HT-29 (cell line): ENCODE data around the gene CHRM3. TPM values are rescaled to one million over a fixed set of nuclear protein-coding genes. Genes with fewer than 3 reads are reported as not detected.
"Not testable (repeated sequence)": the region's sequence is repeated elsewhere in the genome, so short reads cannot be mapped to it uniquely, and the experiment has no call there.

Source experiments
- DNase-seq: peaks from one replicate; pipeline ENCODE4 v3.0.0-alpha.2; 2015; ENCODE audit warnings: low spot score
- total RNA-seq: library from RNA; depleted of rRNA; stranded (reverse); fragments of >200 nt; shearing (Covaris generic); gene quantifications from 2 replicates; pipeline ENCODE4 v1.2.3, GENCODE V29; 2014; rRNA removed

Gene CHRM3
- total RNA-seq: 8.8 and 10.2 TPM in 2 replicates

- DNase-seq: peak; percentile 82
Observed at GRCh38 chr1:239386453-239387303, at the start of gene CHRM3. TSS of gene CHRM3 (plus strand) at chr1:239386568. CDS start at chr1:239907452, 520,884 bp downstream.

- DNase-seq: no peak
Observed at GRCh38 chr1:239337799-239338430, 48.5 kb upstream of the CHRM3 start.

- DNase-seq: no peak
Observed at GRCh38 chr1:239347776-239348175, 38.6 kb upstream of the CHRM3 start.

GRCh38 chr1:239348635-239349353, 37.6 kb upstream of the CHRM3 start:
- DNase-seq: no peak

- DNase-seq: no peak
Observed at GRCh38 chr1:239349699-239350098, 36.7 kb upstream of the CHRM3 start.

GRCh38 chr1:239353536-239353935, 32.8 kb upstream of the CHRM3 start:
- peak; percentile 49 for DNase-seq

- DNase-seq: no peak
Observed at GRCh38 chr1:239354231-239354630, 32.1 kb upstream of the CHRM3 start.

- no peak for DNase-seq
Observed at GRCh38 chr1:239357867-239358266, 28.5 kb upstream of the CHRM3 start.

GRCh38 chr1:239361403-239361802, 25.0 kb upstream of the CHRM3 start:
- DNase-seq: peak; percentile 45

GRCh38 chr1:239363930-239364329, 22.4 kb upstream of the CHRM3 start:
- no peak for DNase-seq

- DNase-seq: no peak
Observed at GRCh38 chr1:239367196-239367810, 19.1 kb upstream of the CHRM3 start.

GRCh38 chr1:239368436-239369109, 17.8 kb upstream of the CHRM3 start:
- peak; percentile 68 for DNase-seq

- DNase-seq: not testable (repeated sequence)
Observed at GRCh38 chr1:239370869-239371268, 15.5 kb upstream of the CHRM3 start.

GRCh38 chr1:239382666-239383065, 3.7 kb upstream of the CHRM3 start:
- no peak for DNase-seq

GRCh38 chr1:239383714-239384113, 2.7 kb upstream of the CHRM3 start:
- no peak for DNase-seq

- peak; percentile 48 for DNase-seq
Observed at GRCh38 chr1:239387304-239388158, 1.2 kb downstream of the CHRM3 start.

GRCh38 chr1:239388159-239388485, 1.8 kb downstream of the CHRM3 start:
- no peak for DNase-seq

GRCh38 chr1:239388578-239388977, 2.2 kb downstream of the CHRM3 start:
- no peak for DNase-seq

- DNase-seq: no peak
Observed at GRCh38 chr1:239389703-239390102, 3.3 kb downstream of the CHRM3 start.

- DNase-seq: no peak
Observed at GRCh38 chr1:239392271-239392670, 5.9 kb downstream of the CHRM3 start.
